Measurements from ENCODE around the gene C16orf87. TPM values are rescaled to one million over a fixed set of nuclear protein-coding genes. Genes with fewer than 3 reads are reported as not detected.

The C16orf87 gene
- 6.3 and 7.1 TPM in 2 replicates for total RNA-seq

GRCh38 chr16:46830902-46831647, at the start of gene C16orf87:
Gene C16orf87, minus strand, starts transcription at chr16:46831180. Its CDS starts 31 bp downstream, at chr16:46831149.

GRCh38 chr16:46747777-46748651, 83.0 kb downstream of the C16orf87 start, which contains the start of gene MYLK3:
Gene MYLK3, minus strand, starts transcription at chr16:46748344. Its CDS starts 151 bp downstream, at chr16:46748193.

Other genes with a start within 250 kb of the C16orf87 start
- gene SHCBP1, start 209.8 kb downstream of the C16orf87 start, total RNA-seq, result 2.0 and 41.3 TPM in 2 replicates
- gene VPS35, start 142.0 kb downstream of the C16orf87 start, total RNA-seq, result 152 and 198 TPM in 2 replicates
- 1.7 and 12.1 TPM in 2 replicates for gene ORC6, start 141.5 kb downstream of the C16orf87 start, total RNA-seq
- gene MYLK3, start 82.8 kb downstream of the C16orf87 start, total RNA-seq, result 0.15 and 0.17 TPM in 2 replicates
- gene GPT2, start 53.2 kb upstream of the C16orf87 start, total RNA-seq, result 8.3 and 21.0 TPM in 2 replicates
- gene DNAJA2, start 142.5 kb upstream of the C16orf87 start, total RNA-seq, result 57.6 and 74.8 TPM in 2 replicates